M059J (cell line): ENCODE data around the gene LRP5. TPM values are rescaled to one million over a fixed set of nuclear protein-coding genes. Genes with fewer than 3 reads are reported as not detected.
A peak's percentile ranks its signal among the peaks of the same experiment; 100 is the strongest.
"Not testable (repeated sequence)": the region's sequence is repeated elsewhere in the genome, so short reads cannot be mapped to it uniquely, and the experiment has no call there.

Source experiments
- DNase-seq: peaks from one replicate; pipeline ENCODE4 v3.0.0-alpha.2; 2012; ENCODE audit warnings: low read depth
- total RNA-seq: library from RNA; depleted of rRNA; stranded (reverse); fragments of >200 nt; shearing (Covaris generic); gene quantifications from 2 replicates; pipeline ENCODE4 v1.2.3, GENCODE V29; 2014

The LRP5 gene
- total RNA-seq, 1 experiment from 2014 or later: 19.7 TPM

DNA sequence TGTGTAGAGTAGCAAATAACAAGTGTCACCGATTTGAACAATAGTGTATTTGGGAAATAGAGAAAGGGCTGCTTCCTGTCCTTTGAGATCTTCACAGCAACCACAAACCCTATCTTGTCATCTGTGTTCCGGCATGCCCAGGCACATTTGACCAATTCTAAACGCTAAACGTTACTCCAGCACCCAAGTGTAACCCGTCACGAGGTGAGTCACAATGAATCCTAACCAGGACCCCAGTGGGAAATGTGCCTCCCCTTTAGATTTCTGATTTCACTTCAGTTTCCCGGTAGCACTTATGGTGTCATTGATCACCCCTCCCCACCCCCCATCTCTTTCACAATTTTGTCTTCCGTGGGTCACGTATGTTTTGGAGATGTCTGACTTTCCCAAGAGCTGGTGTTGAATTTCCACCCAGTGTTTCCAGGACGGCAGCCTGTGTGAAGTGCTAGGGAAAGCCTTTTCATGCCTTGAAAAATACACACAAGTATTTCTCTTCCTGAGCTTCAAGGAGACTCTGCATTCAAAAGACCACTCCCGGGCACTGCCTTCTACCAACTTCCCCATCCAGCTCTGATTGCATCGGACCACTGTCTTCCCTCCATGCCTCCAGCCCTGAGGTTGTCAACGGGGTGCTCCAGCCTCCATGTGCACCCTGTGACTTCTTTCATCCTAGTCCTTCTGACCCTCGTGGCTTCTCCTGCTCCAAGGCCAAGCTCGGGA, 30.1 kb upstream of the LRP5 start:
- no peak for DNase-seq

DNA sequence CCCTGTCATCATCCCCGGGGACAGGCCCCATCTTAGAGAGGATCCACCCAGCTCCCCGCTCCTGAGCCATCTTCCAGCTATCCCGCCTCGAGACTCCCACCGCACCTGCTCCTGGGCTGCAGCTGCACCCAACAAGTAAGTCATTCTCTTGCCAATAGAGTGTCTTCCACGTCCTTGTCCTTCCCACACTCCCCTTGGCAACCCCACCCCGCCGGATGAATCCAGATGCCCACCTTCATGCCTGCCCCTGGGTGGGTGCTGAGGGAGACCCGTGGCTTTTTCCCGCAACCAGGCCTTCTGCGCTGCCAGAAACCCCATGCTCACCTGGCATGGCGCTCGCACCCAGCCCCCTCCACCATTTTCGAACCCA, 29.5 kb upstream of the LRP5 start:
- no peak for DNase-seq

DNA sequence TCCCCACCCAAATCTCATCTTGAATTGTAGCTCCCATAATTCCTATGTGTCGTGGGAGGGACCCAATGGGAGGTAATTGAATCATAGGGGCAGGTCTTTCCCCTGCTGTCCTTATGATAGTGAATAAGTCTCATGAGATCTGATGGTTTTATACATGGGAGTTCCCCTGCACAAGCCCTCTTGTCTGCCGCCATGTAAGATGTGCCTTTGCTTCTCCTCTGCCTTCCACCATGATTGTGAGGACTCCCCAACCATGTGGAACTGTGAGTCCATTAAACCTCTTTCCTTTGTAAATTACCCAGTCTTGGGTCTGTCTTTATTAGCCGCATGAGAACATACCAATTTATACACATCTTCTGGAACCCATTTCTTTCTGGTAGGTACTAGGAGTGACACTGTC, 27.8 kb upstream of the LRP5 start:
- DNase-seq: not testable (repeated sequence)

DNA sequence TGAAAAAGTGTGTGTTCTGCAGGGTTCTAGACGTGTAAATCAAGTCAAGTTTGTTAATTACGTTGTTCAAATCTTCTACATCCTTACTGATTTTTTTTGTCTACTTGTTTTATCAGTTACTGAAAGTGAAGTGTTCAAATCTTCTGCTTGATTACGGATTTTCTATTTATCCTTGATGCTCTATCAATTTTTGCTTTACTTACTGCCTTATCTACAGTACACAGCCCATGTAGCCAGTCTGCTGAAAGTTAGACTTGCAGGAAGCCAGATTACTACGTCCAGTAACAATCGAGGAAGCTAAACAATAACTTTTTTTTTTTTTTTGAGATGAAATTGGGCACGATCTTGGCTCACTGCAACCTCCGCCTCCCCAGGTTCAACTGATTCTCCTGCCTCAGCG, 25.0 kb upstream of the LRP5 start:
- DNase-seq: no peak

DNA sequence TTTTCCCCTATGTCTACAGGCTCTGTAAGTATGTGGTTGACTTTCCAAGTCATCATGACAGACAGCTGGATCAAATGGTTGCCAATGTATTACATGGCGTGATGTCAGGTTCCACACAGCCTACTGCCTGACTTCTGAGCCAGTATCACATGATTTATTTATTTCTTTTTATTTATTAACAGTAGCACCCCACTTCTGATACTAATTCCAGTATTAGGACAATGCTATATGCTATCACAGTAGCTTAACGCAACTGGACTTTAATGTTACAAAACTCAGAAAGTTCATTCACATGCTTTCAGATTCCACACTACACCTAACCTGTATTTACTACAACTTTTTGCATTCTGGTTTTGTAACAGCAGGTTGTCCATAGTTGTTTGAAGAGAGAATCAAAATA, 22.9 kb upstream of the LRP5 start:
- no peak for DNase-seq

DNA sequence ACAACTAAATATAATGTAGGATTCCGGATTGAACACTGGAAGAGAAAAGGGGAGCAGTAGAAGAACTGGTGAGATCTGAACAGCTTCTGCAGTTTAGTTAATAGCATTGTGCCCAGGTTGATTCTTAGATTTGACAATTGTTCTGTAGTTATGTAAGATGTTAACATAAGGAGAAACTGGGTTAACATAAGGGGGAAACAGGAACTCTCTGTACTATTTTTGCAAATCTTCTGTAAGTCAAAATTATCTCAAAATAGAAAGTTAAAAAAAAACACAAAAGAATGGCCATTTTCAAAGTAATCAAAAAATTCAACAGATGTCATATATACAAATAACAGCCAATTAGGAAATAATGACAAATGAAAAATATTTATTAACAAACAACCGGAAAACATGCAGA, 18.7 kb upstream of the LRP5 start:
- DNase-seq: no peak

DNA sequence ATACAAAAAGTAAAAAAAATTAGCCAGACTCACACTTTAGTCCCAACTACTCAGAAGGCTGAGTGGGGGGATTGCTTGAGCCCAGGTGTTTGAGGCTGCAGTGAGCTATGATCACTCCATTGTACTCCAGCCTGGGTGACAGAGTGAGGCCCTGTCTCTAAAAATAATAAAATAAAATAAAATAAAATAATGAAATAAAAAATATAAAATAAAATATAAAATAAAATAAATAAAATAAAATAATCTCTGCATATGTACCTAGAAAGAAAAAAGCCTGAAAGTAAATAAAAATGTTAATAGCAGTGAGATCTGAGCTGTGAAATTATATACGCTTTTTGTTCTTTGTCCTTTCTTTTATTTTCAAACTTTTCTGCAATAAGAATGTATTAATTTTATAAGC, 17.1 kb upstream of the LRP5 start:
- no peak for DNase-seq

DNA sequence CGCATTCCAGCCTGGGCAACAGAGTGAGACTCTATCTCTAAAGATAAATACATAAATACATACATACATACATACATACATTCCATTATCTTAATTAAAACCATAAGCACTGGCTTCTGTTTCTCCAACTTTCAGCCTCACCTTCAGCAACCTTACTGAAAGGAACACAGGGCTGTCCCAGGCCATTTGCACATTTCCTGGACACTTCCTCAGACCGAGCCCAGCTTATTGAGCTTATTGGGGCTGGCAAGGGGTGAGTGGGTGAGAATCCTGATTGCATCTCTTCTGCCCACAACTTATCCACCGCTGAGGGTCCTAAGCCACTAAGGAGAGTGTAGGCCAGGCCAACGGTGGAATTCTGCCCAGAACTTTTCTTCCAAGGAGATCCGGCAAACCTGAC, 16.5 kb upstream of the LRP5 start:
- no peak for DNase-seq

DNA sequence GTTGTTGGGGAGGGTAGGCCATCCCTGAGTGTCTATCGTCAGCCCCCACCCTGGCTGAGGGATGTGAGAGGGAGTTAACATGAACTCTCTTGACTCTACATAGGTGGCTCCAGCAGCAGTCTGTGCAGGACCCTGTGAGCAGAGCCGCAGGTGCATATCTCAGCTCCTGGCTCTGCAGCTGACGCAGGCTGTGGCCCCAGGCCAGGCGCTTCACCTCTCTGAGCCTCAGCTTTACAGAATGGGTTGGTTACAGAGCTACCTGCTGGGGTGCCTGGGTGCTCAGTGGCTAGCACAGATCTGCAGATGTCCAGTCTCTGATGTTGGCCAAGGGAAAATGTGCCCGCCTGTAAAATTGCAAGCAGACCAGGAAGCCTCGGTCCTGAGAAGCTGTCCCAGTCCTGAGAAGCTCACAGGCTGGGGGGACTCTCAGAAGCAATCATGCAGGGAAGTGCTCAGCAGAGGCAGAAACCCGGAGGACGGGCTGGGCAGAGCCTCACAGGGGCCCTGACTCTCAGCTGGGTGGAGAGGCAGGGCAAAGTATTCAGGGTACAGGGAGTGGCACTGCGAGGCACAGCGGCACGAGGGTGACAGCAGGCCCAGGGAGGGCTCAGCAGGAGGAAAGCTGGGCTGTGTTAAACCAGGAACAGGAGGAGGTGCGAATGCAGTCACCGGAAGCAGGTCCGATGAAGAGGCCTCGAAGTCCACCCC, 15.9 kb upstream of the LRP5 start:
- no peak for DNase-seq

DNA sequence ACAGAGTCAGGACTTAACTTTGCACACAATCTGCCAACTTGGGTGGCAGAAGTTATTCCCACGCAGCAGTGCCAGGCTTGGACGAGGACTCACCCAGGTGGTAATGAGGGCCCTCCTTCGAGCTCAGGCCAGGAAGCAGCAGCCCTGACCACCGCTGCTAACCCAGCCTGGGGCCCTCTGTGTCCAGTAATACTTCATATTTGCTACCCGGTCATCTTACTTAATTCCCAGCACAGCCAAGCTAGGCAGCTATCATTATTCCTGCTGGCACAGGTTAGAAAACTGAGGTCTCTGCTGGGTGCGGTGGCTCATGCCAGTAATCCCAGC, 15.4 kb upstream of the LRP5 start:
- DNase-seq: no peak

DNA sequence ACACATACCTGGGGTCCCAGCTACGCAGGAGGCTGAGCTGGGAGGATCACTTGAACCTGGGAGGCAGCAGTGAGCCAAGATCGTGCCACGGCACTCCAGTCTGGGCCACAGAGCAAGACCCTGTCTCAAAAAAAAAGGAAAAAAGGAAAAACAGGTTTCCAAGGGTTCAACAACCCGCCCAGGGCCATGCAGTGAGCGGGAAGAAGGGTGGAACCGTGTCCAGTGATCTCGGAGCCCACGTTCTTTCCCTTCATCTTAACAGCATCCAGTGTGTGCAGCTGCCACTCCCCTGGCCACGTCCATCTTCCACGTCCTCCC, 14.9 kb upstream of the LRP5 start:
- no peak for DNase-seq

DNA sequence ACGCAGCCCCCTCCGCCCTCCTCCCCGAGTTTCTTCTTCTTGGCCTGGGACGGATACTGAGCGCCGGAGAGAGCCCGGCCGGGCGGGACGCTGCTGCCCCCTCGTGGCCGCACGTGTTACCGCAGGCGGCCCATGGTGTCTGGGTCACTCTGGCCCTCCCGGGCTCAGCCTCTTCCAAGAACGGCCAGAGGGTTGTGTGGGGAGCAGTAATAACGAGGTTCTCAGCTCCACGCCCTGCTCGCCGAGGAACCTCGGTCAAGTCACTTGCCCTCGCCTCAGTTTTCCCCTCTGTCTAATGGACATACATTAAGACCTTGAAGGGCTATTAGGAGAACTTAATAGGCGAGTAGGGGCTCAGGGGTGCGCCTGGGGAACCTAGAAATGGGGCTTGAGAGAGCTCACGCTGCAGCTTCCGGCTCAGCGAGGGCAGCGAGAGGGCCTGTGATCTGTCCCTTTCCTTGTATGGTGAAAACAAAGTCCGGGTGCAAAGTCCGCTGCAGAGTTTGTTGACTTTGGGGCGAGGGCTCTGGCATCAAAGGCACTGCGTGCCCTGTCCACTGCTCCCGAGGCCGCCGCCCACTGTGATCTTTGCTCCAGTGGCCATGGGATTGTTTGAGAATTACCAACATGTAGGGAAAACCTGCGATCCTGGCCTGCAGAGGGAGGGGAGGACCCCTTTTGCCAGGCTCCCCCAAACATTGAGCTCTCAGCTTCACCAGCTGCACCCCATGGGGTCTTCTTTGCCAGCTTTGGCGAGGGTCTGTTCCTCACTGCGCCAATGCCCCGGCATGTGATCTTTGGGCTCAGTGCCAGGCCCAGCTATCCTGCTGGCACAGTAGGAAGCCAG, 14.4 kb upstream of the LRP5 start:
- peak; percentile 68 for DNase-seq

DNA sequence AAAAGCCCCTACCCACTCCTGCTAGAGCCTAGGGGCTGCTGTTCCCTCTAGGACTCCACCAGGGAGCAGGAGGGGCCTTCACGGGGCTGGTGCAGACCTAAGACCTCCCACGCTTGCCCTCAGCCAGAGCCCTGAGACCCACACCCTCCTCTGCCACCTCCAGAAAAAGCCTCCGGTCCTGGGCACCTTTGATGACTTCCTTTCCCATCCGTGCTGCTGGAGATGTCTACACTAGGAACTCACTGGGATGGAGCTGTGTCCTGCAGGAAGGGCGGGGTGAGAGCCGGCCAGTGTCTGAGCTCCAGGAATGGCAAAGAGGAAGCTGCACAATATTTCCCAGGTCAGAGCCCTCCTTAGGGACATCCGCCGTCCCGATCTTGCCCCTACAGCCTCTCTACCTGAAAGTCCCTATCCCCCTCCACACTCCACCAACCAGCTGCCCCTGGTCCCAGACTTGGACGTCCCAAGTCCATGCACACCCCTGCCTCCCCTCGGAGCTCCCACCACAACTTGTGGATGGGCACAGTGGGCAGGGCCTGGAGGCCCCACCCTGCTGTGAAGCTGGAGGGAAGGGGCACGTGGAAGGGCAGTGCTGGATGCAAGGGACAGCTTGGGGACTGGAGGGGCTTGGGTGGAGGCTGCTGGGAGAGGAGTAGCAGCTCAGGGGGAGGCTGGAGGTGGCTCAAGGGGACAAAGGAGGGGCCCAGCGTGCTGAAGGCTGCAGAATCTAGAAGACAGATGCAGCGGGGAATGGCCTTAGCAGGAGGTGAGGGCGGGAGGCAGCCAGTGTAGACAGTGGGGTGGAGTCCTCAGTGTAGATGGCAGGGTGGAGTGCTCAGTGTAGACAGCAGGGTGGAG, 13.5 kb upstream of the LRP5 start:
- DNase-seq: no peak

DNA sequence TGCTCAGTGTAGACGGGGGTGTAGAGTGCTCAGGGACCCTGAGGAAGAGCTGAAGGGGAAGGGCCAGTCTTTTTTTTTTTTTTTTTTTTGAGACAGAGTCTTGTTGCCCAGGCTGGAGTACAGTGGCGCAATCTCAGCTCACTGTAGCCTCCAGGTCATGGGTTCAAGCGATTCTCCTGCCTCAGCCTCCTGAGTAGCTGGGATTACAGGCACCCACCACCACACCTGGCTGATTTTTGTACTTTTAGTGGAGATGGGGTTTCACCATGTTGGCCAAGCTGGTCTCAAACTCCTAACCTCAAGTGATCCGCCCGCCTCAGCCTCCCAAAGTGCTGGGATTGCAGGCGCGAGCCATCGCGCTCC, 12.9 kb upstream of the LRP5 start:
- not testable (repeated sequence) for DNase-seq

DNA sequence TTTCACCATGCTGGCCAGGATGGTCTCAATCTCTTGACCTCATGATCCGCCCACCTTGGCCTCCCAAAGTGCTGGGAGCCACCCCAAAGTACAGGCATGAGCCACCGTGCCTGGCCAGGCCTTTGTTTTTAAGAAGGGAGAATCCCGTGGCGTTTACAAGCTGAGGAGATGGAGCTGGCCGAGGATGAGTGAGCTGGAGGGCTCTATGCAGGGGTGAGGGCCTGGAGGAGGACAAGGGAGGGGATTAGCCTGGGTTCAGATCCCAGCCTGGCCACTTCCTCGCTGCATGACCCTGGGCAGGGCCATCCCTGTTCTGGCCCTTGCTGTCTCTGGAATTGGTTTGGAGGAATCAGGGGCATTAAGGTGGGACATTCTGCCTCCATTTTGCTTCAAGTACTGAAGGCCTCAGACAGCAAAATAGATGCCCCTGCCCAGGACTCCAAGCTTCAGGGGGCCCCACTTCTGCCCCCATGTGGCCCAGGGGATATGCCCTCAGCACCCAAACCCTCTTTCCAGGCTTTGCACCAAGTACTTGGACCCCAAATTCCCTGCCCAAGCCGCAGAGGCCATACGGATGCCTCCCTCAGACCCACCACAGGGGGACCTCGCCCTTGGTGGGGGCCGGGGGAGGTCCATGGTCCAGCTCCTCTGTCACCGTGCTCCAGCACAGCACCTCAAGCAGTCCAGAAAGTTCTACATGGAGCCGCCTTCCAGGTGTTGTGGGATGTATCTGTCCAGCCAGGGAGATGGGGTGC, 12.1 kb upstream of the LRP5 start:
- DNase-seq: no peak

DNA sequence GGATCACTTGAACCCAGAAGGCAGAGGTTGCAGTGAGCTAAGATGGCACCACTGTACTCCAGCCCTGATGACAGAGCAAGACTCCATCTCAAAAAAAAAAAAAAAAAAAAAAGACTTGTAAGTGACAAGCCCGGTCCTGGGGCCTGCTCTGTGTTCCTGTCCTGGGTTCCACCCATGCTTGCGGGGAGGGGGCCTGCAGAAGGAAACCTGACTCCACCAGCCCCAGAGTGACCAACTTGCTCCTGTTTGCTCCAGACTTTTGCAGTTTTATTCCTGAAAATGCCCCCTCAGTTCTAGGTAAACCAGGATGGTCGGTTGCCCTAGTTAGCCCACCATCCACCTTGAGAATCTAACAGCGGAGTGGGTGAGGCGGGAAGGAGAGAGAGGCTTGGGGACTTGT, 10.1 kb upstream of the LRP5 start:
- no peak for DNase-seq

DNA sequence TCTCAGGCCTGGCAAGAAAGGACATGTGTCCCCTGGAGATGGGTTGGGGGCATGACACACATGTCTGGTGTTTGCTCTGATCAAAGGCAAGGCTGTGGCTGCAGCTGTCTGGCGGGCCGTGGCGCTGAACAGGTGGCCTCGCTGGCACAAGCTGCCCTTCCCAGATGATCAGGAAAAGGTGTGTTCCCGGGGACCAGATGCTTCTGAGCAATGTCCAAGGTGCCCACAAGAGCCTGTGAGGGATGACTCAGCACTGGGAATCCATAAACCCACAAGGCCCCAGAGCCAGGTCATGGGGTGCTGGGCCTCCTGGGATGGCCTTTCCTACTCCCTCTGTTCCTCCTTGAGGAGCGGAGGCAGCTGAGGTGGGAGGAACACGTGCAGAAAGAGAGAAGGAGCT, 9.7 kb upstream of the LRP5 start:
- DNase-seq: peak; percentile 90

DNA sequence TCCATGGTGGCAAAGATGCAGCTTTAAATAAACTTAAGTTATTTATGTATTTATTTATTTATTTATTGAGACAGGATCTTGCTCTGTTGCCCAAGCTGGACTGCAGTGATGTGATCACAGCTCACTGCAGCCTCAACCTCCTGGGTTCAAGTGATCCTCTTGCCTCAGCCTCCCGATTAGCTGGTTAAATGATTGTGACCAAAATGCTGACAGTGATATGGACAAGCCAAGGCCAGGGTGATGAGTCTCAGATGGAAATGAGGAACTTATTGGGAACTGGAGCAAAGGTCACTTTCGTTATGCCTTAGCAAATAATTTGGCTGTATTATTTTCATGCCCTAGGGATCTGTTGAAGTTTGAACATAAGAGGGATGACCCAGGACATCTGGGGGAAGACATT, 9.3 kb upstream of the LRP5 start:
- no peak for DNase-seq

DNA sequence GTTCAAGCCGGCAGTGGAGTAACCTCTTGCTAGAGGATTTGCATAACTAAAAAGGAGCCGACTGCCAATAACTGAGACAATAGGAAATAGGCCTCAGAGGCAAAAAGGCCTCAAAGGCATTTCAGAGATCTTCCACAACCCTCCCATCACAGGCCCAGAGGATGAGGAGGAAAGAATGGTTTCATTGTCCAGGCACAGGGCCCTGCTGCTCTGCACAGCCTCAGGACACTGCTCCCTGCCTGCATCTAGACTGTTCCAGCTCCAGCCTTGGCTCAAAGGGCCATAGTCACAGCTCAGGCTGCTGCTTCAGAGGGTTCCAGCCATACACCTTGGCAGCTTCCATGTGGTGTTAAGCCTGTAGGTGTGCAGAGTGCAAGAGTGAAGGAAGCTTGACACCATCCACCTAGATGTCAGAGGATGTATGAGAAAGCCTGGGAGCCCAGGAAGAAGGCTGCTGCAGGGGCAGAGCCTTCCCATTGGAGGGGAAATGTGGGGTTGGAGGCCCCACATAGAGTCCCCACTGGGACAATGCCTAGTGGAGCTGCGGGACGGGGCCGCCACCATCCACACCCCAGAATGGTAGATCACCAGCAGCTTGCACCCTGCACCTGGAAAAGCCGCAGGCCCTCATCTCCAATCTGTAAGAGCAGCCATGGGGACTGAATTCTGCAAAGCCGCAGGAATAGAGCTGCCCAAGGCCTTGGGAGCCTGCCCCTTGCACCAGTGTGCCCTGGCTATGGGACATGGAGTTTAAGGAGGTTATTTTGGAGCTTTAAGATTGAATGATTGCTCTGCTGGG, 8.2 kb upstream of the LRP5 start:
- no peak for DNase-seq

DNA sequence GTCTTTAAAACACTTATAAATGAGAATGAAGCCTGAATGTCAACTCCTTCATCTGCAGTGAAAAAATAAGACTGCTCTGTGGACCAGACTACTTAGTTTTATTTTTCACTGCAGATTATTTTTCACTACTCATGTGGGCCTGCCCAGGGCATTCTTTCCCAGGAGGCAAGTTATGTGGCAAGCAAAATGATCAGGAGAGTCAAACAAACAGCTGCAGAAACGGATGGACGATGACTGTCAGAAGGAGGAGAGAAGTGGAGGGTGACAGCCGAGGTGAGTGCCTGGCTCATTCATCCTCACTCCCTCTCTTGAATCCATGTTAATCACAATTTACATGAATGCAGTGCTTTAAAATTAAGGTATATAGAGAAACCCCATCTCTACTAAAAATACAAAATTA, 5.8 kb upstream of the LRP5 start:
- no peak for DNase-seq

DNA sequence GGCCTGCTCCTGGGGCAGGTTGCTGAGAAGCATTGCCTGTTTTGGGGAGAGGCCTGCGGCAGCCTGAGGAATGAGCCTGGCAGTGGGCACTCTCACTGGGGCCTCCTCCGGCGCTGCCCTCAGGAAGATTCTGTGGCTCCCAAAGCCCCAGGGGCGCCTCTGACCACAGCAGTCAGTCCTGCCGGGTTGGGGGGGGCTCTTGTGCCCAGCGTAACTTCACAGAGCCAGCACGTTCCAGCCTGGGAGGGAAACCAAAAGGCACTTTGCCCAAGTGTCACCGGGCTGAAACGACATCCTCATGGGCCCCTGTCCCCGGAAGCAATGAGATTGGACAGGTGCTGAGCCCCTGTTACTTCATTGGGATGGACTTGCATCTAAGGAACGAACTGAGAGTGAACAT, 4.3 kb upstream of the LRP5 start:
- no peak for DNase-seq
